ENCODE results near the gene NFIL3.

DNA sequence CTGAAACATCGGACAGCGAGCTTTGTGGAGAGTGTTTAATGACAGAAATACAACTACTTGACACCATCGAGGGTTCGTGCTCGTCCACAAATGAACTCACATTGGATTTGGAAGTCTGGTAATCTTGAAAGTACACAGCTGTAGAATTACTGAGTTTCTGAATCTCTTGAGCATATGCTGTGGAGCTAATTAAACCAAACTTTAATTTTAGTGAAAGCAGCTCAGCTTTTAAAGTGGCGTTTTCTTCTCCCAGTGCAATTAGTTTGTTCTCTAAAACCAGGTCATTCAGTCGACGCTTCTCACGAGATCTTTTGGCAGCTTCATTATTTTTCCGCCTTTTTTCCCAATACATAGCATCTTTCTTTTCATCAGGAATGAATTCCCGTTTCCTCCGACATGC is 13.5 kb downstream of the NFIL3 start:
- TF ChIP-seq, protein P1, sequence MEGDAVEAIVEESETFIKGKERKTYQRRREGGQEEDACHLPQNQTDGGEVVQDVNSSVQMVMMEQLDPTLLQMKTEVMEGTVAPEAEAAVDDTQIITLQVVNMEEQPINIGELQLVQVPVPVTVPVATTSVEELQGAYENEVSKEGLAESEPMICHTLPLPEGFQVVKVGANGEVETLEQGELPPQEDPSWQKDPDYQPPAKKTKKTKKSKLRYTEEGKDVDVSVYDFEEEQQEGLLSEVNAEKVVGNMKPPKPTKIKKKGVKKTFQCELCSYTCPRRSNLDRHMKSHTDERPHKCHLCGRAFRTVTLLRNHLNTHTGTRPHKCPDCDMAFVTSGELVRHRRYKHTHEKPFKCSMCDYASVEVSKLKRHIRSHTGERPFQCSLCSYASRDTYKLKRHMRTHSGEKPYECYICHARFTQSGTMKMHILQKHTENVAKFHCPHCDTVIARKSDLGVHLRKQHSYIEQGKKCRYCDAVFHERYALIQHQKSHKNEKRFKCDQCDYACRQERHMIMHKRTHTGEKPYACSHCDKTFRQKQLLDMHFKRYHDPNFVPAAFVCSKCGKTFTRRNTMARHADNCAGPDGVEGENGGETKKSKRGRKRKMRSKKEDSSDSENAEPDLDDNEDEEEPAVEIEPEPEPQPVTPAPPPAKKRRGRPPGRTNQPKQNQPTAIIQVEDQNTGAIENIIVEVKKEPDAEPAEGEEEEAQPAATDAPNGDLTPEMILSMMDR (IDR thresholded peaks at IDR 0.05): no peak
- no peak for TF ChIP-seq POLR2A (IDR thresholded peaks at IDR 0.05; ENCODE audit: low read depth)

All from esophagus muscularis mucosa (tissue), 3 donors.